Middle frontal gyrus (tissue), 1 donor: ENCODE results near the gene ANKS1A.
"Not testable (repeated sequence)": the region's sequence is repeated elsewhere in the genome, so short reads cannot be mapped to it uniquely, and the experiment has no call there.

Source experiments
- DNase-seq: peaks from one replicate; pipeline ENCODE4 v3.0.0-alpha.2; 2015; ENCODE audit warnings: low spot score; ENCODE audit errors: extremely low spot score

The ANKS1A gene, protein sequence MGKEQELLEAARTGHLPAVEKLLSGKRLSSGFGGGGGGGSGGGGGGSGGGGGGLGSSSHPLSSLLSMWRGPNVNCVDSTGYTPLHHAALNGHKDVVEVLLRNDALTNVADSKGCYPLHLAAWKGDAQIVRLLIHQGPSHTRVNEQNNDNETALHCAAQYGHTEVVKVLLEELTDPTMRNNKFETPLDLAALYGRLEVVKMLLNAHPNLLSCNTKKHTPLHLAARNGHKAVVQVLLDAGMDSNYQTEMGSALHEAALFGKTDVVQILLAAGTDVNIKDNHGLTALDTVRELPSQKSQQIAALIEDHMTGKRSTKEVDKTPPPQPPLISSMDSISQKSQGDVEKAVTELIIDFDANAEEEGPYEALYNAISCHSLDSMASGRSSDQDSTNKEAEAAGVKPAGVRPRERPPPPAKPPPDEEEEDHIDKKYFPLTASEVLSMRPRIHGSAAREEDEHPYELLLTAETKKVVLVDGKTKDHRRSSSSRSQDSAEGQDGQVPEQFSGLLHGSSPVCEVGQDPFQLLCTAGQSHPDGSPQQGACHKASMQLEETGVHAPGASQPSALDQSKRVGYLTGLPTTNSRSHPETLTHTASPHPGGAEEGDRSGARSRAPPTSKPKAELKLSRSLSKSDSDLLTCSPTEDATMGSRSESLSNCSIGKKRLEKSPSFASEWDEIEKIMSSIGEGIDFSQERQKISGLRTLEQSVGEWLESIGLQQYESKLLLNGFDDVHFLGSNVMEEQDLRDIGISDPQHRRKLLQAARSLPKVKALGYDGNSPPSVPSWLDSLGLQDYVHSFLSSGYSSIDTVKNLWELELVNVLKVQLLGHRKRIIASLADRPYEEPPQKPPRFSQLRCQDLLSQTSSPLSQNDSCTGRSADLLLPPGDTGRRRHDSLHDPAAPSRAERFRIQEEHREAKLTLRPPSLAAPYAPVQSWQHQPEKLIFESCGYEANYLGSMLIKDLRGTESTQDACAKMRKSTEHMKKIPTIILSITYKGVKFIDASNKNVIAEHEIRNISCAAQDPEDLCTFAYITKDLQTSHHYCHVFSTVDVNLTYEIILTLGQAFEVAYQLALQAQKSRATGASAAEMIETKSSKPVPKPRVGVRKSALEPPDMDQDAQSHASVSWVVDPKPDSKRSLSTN

DNA sequence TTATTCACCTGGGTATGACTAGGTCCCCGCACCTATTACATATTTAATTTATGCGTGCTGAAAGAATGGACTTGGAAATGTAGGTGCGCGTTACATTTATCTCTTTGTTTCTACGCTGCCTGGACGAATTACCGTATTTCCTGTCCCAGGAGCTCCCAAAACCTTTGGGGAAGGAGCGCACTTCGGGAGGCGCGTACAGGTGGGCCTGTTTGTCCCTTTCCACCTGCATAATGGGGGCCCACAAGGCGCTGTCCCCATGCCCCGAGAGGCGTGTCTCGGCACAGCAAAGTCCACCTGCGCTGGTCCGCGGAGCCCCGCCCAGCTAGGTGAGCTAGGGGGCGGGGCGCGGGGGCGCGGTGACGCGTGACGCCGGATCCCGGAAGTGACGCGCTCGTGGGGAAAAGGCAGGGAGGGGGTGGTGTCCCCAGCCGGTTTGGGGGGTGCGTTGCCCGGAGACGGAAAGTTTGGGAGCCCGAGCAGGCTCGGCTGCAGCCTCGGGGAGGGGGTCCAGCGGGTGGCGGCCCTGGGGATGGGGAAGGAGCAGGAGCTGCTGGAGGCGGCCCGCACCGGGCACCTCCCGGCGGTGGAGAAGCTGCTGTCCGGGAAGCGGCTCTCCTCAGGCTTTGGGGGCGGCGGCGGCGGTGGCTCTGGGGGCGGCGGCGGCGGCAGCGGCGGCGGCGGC lies at the start of gene ANKS1A:
TSS of gene ANKS1A (plus strand) at position 382 of the 682 bp plus-strand sequence. CDS start at position 530, 148 bp downstream.
- peak; percentile 61 for DNase-seq

DNA sequence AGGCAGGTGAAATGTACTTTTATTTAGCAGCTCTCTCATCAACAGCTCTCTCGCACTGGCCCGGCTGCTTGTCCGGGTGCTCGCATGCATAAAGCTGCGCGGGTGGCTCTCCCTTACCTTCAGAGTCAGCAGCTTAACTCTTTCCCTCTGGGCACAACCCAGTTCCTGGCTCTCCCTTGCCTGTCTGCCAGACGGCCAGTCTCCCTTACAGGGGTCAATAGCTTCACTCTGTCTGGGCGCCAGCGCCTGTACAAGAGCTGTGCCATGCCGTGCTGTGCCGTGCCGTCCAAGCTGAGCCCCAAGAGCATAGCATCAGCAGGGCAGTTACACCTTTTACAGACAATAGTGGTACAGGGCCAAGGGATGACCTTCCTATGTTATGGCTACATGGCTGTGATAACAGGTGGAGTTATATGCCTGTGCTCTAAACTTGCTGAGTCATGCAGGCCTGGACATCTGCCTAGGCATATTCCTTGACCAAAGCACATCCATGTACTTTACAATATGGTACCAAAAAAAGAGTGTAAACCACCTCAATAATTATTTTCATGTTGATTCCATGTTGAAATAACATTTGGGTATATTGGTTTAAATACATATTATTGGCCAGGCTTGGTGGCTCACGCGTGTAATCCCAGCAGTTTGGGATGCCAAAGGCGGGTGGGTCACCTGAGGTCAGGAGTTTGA lies 49.2 kb upstream of the ANKS1A start:
- no peak for DNase-seq

DNA sequence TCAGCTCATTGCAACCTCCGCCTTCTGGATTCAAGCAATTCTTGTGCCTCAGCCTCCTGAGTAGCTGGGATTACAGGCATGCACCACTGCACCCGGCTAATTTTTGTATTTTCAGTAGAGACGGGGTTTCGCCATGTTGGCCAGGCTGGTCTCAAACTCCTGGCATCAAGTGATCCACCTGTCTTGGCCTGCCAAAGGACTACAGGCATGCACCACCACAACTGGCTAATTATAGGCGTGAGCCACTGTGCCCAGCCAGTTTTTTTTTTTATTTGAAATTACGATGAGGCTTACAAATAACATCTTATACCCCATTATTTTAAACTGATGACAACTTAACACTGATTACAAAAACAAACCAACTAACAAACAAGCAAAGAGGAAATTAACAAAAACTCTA lies 40.0 kb upstream of the ANKS1A start:
- DNase-seq, result not testable (repeated sequence)

DNA sequence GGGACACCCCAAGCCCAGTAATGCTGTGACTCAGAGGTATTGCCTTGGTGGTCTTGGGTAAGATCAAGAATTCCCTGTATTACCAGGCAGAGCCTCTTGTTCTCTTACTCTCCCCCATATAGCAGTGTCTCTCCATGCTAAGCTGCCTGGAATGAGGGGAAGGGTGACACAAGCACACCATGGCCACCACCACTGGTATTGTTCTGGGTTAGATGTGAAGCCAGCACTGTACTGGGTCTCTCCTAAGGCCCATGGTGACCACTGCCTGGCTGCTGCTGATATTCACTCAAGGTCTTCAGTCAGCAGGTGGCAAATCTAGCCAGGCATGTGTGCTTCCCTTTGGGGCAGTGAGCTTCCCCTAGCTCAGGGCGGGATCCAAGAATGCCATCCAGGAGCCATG lies 37.7 kb upstream of the ANKS1A start:
- no peak for DNase-seq

DNA sequence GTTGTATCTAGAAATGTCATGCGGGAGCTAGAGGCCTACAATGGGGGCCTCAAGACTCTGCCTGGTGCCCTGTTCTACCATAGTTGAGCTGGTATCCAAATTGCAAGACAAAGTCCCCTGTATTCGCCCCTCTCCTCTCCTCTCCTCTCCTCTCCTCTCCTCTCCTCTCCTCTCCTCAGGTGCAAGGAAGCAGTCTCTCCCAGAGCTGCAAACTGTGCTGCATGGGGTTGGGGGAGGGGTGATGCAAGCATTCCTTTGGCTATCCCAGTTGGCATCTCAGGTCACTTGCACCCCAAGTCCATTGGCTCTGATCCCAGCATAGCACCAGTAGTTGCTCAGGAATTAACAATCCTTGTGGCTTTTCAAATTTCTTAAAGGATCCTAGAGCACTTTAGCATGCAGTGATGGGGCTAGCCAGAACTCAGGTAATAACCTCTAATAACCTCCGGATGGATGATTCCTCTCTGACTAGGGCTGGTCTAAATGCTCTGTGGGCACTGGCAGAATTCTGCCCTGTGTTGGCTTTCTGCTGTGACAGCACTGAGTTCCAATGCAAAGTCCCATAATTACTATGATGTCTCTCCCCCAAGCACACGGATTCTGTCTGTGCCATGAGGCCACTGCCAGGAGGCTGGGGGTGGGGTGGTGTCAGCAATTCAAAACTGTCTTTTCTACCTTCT lies 36.5 kb upstream of the ANKS1A start:
- DNase-seq, result no peak

DNA sequence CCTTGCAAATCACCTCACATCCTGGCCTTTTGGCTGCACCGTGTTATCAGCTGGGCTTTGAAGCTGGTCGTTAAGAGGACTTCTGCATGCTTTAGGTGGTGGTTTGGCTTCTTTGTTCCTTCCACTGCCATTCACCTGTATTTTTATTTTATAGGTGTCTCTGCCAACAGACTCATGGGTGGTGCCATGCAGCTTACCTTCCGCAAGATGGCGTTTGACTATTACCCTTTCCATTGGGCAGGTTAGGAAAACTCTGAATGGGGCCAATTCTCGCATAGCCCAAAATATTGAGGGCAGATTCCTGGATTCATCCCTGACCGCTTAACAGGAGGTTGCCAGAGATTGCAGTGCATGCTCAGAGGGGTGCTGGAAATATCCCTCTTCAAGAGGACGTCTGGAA lies 33.6 kb upstream of the ANKS1A start:
- DNase-seq, result no peak

DNA sequence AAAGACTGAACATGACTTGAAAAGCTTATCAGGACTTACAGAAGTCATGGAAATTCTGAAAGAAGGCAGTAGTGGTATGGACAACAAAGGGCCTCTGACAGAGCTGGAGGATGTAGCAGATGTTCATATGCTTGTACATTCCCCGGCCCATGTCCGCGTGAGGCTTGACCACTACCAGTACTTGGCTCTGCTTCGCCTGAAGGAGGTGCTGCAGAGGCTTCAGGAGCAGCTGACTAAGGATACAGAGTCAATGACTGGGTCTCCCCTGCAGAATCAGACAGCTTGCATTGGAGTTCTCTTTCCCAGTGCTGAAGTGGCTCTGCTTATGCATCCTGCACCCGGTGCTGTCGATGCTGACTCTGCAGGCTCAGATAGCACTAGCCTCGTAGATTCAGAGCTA lies 30.4 kb upstream of the ANKS1A start:
- DNase-seq, result no peak

DNA sequence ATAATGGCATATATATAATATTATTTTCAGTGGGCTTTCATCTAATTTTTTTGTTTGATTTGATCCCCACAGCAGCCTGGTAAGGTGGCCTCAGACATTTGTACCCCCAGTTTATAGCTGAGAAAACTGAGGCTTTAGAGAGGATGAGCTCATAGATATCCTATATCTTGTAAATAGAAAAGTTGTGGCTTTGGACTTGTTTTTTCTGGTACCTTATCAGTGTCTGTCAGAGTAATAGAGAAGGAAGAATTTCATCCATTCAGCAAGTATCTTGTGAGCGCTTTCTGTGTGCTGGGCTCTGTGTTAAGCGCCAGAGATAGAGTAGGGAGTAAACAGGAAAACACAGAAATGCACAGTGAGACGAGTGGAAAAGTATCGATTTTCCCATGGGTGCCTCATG lies 29.1 kb upstream of the ANKS1A start:
- no peak for DNase-seq

DNA sequence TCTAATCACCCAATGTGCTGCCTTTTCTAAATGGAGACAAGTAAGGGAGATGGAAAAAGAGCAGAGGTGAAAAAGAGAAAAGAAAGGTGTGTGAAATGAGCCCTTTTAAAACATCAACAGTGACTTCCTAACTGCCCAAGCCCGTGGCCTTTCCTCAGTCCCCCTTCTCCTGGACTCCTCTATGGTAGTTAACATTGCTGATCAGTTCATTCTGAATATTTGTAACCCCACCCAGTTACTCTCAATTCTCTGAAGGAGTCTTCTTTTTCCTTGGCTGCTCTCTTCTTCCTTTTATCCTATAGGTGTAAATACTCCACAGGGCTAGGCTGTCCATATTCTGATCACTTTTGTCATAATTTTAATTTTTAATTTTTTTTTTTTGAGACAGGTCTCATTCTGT lies 28.3 kb upstream of the ANKS1A start:
- no peak for DNase-seq

DNA sequence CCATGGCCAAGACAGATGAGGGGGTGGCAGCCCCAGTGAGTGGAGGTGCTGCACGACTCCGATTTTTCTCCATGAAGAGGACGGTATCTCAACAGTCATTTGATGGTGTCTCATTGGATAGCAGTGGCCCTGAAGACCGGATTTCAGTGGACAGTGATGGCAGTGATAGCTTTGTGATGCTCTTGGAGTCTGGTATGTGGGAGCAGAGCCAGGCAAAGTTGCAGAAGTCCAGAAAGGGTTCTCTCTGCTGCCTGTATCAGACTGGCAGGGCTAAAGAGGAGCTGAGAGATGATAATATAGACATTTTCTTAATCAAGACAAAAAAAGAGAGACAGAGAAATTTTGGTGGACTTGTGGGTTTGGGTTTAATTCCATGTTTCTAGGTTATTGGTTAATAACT lies 25.0 kb upstream of the ANKS1A start:
- no peak for DNase-seq

DNA sequence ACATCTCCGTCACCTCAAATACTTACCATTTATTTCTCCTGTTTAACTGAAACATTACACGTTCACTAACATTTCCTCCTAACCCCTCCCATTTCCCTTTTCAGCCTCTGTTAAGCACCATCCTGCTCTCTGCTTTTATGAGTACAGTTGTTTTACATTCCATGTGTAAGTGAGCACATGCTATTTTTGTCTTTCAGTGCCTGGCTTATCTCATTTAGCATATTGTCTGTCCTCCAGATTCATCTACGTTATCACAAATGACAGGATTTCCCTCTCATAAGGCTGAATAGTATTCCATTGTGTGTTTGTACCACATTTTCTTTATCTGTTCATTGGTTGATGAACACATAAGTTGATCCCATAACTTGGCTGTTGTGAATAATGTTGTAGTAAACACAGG lies 23.9 kb upstream of the ANKS1A start:
- no peak for DNase-seq

DNA sequence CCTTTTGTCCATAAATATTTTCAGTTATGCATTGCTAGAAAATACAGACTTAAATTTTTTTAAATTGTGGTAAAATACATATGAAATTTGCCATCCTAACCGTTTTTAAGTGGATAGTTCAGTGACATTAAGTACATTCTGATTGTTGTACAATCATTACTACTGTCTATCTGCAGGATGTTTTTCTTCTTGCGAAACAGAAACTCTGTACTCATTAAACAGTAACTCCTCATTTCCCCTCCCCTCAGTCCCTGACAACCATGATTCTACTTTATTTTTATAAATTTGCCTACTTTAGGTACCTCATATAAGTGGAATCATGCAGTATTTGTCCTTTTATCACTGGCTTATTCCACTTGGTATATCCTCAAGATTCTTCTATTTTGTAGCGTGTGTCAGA lies 22.5 kb upstream of the ANKS1A start:
- no peak for DNase-seq

DNA sequence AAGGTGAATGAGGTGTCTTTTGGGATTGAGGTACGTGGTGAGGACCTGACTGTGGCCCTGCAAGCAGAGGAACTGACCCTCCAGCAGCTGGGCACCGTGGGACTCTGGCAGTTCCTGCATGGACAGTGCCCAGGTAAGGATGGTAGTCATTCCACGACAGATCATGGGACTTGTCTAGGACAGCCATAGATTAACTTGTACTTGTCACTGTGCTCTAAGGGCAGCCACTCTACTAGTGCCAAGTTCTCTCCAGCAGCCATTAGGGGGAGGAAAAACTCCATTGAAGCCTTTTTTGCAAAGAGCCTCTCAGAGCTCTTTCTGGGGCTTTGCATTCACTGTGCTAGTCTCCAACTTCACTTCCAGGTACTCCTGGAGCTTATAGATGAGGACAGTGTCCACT lies 21.6 kb upstream of the ANKS1A start:
- no peak for DNase-seq

DNA sequence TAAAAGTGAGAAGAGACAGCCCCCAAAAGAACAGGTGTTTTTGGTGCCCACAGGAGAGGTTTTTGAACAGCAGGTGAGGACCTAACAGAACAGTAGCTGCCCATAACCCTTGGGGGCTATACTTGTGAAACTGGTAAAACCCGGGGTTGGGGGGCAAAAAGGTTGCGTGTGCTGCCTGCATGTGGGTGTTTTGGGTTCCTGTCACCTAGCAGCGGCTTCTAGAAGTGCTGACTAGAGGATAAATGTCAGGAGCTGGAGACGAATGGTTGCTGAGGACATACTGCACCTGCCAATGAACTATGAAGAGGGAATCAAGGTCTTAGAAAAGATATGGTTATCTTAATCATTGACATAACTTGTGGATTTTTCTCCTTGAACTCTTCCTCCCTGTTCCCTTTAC lies 17.2 kb upstream of the ANKS1A start:
- no peak for DNase-seq

DNA sequence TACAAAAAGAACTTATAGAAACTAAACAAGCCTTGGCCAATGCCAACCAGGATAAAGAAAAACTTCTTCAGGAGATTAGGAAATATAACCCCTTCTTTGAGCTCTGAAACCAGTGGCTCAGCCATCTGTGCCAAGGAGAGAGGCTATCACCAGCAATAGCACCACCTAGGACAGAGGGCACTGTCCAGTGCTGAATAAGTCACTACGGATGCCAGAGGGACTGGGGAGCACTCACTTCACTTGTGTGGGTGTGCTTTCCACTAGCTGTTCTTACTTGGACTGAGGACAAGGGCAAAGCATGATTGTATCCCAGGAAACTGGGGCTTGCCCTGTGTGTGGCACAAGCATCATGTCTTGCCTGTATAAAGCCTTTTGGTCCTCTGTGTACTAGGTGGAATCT lies 16.7 kb upstream of the ANKS1A start:
- no peak for DNase-seq

DNA sequence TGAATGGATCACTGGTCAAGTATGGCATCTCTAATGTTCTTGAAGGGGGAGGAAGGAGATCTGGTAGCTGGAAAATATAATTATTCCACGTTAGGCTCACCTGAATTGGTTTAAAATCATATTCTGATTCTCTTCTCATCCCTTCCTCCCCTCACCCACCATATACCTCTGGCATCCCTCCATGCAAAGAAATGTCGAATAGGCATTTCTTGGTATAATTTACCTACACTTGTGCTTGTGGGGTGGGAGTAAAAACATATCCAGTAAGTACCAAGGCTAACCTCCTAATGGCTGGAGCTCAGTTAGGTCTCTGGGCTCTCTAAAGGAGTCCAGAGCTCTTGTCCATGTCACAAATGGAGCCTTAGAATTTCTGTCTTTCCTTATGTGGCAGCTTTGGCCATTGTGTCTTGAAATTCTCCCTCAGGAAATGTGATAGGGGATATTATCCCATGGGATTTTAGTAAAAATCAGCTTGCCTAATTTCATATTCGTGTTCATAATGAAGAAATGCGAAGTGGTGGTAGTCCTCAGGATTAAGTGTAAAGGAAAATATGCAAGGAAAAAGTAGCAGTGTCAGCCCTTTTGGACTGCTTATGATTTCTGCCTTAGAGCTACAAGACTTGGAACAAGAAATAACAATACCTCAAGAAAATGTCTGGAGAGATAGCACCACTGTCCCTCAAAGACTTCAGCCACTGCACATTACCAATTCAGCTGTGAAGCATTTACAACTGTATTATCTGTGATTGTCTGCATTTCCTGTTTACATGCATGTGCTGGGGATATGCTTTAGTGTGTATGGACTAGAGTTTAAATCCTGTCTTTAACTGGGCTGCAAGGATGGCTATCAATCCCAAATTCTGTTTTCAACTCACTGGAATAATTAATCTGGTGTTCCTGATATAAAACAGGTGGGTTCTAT lies 13.5 kb upstream of the ANKS1A start:
- no peak for DNase-seq

DNA sequence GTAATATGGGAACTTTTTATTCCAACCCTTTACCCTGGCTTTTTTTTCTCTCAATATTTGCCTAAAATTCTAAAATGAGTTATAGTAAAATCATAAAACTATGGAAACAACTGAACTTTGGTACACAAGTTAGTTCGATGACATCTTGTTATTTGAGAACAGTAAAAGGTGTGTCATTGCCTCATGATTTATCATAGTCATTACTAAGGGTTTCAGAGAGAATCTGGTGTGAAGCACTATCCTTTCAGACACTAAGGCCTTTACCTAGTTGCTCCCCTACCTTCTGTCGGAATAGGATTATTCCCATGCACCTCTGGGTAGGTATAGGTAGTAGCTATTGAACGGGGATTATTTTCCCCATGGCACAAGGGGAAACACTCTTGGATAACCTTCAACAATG lies 12.6 kb upstream of the ANKS1A start:
- DNase-seq, result no peak

DNA sequence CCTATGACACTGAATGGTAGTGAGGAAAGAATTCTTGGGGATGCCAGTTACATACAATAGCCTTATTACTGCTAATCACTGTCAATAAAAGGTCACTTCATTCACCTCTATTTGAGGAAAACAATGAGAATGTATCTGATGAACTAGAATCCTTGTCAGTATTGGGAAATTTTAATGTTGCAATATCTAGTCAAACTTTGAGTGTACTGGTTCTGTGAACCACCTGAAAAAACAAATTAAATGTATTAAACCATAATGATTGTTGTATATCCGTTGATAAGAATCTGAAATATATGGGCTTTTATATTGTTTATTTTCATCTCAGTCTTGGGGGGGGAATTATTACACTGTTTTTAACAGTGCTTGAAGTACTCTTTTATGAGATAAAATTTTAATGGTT lies 11.8 kb upstream of the ANKS1A start:
- DNase-seq, result no peak

DNA sequence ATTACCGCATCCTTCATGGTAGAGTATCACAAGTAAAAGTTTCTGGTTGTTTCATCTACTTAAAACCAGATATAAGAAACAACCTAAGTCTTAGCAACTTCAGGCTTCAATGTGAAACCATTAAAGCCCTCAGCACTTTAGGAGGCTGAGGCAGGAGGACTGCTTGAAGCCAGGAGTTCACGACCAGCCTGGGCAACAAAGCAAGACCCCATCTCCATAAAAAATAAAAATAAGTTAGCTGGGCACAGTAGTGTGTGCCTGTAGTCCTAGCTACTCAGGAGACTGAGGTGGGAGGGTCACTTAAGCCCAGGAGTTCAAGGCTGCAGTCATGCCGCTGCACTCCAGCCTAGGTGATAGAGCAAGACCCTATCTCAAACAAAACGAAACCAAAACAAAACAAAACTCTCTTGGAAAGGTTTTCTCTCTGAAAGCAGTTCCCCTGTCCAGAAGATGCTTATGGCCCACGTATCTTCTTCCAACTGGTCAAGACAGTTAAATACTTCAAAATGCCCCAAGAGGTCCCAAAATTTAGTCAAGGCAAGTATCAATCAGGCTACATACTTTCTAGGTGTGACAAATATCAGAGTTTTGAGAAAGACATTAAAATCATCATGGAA lies 11.1 kb upstream of the ANKS1A start:
- DNase-seq, result no peak
